HL-60/S4 treated with retinoic acid at 250 ng/mL for 4 days and 3 days (cell line): Measurements from ENCODE around the gene USP49.

Source experiments
- in situ Hi-C: fragments of 300-500 bp; cut with MboI; formaldehyde crosslinking; loops from 2 replicates; pipeline ENCODE4 v1.7.0; 2022; ENCODE audit warnings: low sequenced_read_pairs

USP49 gene

DNA sequence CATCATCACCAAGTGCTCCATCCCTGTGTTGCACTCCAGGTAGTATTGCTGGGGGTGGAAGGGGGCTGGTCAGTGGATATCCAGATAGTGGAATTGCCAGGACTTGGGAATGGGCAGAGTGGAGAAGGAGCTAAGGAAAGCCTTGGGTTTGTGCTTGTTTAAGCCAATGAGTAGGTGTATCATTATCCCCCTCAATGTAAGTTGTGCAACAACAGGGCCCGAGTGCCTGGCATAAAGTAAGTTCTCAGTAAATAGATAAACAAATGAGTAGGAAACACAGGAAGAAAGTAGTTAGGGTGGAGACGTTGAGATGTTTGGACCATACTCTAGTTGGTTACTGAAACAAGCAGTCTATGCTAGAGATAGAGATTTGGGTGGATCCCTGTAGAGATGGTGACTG is 36.6 kb upstream of the USP49 start:
- in situ Hi-C loops, result no loop called here

GRCh38 chr6:41929924-41930323 is 34.7 kb upstream of the USP49 start:
- in situ Hi-C loops, result loop anchor here (10.0 kb wide), 1 partner anchor 115 kb away; no protein-coding TSS in a partner anchor

DNA sequence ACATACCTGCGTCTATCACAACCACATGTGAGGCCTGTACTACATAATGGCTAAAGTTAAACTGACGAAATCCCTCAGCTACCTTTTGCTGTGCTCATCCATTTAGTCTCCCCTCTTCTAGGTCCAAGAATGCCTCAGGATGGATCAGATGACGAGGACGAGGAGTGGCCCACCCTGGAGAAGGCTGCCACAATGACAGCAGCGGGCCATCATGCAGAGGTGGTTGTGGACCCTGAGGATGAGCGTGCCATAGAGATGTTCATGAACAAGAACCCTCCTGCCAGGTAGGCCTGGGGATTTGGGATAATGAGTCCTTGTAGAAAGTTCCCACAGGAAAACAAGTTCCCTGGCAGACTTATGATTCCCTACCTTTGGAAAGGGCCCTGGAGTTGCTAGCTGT is 32.1 kb upstream of the USP49 start:
- in situ Hi-C loops, result loop anchor here (10.0 kb wide), 1 partner anchor 118 kb away; no protein-coding TSS in a partner anchor

- in situ Hi-C loops, result loop anchor here (10.0 kb wide), 1 partner anchor 123 kb away; no protein-coding TSS in a partner anchor
These were observed 27.0 kb upstream of the USP49 start for GRCh38 chr6:41922154-41922553.

DNA sequence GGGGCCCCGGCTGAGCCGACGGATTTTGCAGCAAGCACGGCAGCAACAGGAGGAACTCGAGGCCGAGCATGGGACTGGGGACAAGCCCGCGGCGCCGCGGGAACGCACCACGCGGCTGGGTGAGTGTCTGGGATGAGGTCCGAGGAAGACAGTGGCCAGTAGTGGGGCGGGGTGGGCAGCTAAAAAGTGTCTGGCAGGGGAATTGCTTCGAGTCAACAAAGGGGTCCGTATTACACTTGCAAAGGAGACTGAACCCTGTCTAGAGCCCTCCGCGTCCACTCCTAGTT is 26.5 kb upstream of the USP49 start:
- in situ Hi-C loops, result loop anchor here (10.0 kb wide), 1 partner anchor 123 kb away; no protein-coding TSS in a partner anchor

DNA sequence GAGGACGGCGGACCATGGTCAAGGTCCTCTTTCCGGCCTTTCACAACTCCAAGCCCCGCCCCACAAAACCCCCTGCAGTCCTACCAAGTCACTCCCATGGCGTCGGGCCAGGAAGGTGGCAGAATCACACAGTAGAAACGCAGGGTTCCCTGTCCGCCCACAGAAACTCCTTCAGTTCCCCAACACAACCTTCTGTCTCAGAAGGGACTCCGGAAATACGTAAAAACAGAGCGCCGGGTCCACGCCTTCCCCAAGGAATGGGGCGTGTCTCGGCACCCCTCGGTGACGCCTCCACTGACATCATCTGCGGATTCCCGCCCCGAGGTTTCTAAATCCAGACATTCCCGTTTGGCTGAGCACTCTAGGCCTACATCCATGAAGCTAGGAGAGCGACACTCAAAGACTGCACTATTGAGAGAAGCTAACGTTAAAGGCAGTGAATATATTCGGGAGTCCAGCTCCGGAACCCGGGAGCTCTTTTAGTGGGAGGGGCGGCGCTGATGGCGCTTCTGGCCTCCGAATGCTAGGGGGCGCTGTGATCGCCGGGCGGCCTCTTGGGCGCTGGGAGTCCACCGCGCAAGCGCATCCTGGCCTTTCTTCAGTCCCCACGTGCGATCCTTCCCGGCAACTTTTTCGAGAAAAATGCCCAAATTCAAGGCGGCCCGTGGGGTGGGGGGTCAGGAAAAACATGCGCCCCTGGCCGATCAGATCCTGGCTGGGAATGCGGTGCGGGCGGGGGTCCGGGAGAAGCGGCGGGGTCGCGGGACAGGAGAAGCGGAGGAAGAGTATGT is 25.9 kb upstream of the USP49 start, which contains the start of the genes BYSL and MED20:
Gene BYSL (plus strand): TSS at position 579 of the 791 bp plus-strand sequence. CDS start 64 bp downstream, at position 643.
Gene MED20 (minus strand): TSS at position 219 of the 791 bp plus-strand sequence. CDS start 121 bp downstream, at position 98.
- in situ Hi-C loops, result loop anchor here (10.0 kb wide), 1 partner anchor 124 kb away; no protein-coding TSS in a partner anchor

- in situ Hi-C loops, result no loop called here
These were observed 22.4 kb upstream of the USP49 start for GRCh38 chr6:41917528-41917927.

DNA sequence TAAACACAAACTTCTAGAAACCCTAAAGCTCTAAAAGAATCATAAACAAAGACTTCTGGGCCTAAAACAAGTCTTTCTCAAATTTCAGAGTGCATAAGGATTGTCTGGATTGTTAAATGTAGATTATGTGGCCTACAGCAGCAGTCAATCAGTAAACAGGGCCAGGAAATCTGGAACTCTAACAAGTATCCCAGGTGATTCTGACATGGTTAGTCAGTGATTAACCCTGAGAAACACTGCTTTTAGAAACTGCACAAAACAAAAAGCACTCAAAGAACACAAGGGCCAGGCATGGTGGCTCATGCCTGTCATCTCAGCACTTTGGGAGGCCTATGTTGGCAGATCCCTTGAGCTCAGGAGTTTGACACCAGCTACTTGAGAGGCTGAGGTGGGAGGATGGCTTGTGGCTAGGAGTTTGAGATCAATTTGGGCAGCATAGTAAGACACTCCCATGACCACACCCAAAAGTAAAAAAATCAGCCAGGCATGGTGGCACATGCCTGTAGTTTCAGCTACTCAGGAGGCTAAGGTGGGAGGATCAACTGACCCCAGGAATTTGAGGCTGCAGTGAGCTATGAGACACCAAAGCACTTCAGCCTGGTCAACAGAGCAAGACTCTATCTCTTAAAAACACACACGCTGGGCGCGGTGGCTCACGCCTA is 19.8 kb upstream of the USP49 start:
- in situ Hi-C loops, result no loop called here

- in situ Hi-C loops, result no loop called here
These were observed 19.2 kb upstream of the USP49 start for GRCh38 chr6:41914343-41914742.

DNA sequence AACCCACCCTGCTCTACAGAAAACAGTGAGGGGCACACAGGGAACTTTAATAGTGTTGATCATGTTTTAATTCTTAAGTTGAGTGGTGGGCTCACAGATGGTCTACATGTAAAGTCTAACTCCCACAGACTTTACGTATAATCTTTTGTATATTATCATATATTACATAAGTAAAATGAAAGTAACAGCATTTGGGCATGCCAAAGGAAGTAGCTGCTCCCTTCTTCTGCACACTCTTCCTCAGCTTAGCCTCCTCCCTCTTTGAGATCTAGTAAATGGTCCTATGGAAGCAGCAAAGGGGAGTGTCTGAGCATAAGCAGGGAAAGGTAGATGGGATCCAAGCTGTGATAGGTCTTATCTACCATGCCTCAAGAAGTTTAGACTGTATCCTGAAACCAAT is 14.6 kb upstream of the USP49 start:
- in situ Hi-C loops, result no loop called here

DNA sequence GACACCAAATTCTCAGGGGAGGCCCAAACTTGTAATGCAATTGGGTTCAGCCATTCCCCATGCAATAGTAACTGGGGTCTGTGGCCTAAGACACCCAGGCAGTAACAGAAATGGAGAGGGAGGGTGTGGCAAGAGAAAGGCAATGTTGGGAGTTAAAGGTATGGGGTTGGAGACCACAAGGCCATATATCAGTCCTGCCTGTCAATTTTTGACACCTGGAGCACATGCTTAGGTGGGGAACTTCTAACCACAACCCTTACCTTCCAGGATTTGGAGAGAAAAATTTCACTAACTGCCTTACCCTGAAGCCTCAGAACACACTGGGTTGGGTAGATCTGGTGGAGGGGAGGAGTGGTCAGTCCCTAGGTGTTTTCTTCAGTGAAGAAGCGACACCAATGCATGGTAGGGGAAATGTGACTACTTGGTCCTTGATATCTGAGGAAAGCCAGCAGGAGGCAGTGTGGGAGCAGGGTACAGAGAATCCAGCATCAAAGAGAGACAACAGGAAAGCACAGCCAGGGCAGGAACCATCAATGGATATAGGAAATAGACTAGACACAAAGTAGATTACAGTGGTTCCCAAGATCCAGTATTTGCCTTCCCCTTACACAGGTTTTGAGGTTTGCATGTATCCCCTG is 6.8 kb upstream of the USP49 start:
- in situ Hi-C loops, result no loop called here

- in situ Hi-C loops, result no loop called here
These were observed 5.7 kb upstream of the USP49 start for GRCh38 chr6:41900861-41901260.

- in situ Hi-C loops, result no loop called here
These were observed 1.1 kb upstream of the USP49 start for GRCh38 chr6:41896281-41896680.

DNA sequence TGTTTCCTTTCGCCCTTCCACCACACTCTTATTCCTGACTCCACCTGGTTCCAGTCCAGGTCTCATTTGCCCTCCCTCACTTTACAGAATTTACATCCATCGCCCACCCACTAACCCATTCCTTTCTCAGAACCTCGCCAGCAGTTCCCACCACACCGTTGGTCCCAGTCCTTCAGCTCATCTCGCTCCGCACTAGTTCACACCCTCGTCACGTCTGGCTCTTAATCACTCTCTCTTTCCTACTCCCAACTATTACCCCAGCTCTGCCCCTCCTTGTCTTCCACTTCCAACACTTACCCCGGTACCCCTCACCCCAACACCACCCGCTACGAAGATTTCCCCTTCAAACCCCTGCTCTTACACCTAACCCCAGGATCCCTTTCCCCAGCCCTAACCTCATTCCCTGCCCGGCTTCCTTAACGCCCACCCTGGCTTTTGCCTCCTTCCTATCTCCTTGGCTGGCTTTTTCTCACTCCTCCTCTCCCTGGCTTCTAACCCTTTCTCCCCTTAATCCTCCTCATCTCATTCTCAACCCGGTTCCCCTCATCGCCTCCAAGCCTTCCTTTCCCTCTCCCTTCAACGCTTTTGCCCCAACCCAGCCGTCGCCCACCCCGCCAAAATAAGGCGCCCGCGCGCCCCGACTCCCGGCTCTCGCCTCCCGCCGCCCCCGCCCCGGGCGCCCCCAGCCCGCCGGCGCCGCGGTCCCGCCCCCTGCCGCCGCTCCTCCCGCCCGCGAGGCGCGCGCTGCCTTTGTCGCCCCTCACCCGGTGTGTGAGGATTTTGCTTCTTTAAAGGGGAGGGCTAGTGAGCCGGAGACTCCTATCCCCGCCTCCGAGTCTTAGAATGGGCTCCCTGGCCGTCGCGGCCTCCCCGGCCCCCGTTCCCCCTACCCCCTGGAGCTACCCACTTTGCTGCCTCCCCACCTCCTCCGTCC is 542 bp downstream of the USP49 start:
- in situ Hi-C loops, result no loop called here

DNA sequence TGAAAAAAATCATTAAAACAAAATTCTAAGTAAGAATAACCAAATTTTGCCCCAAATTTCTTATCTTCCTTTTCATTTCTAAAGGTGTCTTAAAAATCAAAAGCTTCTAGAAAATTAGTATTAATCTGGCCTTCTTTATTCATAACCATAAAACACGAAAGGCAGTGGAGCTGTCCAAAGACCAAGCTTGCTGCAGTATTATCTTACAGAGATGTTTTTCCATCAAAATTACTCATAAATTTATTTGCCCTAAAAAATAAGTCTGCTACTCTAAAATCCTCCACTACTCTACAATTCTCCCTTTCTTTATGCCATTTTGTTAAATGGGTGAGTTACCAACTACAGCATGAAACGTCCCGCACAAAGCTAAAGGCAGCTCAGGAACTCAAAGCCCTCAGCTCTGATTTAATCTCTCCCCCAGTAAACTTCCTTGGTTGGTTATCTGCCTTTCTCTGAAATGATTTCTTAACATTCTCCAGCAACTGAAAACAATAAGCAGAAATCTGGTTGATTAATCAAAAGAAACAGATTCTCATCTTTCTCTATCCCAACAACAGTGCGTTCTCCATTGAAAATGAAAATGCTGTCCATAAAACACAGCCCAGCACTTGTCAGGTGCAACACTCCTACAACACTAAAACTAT is 2.1 kb downstream of the USP49 start:
- in situ Hi-C loops, result no loop called here

- in situ Hi-C loops, result no loop called here
These were observed 7.8 kb downstream of the USP49 start for GRCh38 chr6:41887331-41887751.

- in situ Hi-C loops, result no loop called here
These were observed 9.2 kb downstream of the USP49 start for GRCh38 chr6:41885930-41886329.

GRCh38 chr6:41884957-41885356 is 10.2 kb downstream of the USP49 start:
- in situ Hi-C loops, result no loop called here

DNA sequence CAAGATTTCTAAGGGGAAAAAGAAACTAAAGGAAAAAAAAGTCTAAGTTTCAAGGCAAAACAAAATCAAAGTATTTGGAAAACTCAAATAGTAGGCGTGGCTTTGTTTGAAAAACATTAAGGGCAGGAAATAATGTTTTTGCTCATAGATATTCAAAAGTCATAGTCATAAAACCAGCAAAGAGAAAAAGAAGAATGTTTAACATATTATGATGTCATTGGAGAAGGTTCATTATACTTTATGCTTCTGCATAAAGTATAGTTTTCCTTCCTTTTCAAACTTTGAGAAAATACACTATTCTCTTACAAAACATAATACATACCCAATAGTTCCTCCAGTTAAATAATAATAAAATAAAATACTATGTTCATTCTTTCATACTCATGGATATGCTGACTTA is 13.7 kb downstream of the USP49 start:
- in situ Hi-C loops, result no loop called here

DNA sequence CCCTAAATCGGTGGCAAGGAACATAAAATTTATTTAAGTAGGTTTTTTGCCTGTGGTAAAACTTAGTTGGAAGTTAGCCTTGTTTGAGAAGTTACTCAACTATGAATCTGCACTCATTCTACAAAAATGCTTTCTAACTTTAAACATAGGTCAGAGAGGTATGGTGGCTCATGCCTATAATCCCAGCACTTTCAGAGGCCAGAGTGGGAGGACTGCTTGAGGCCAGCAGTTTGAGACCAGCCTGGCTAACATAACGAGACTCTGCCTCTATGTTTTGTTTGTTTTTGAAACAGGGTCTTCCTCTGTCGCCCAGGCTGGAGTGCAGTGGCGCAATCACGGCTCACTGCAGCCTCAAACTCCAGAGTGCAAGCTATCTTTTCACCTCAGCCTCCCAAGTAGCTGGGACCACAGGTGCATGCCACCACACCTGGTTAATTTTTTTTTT is 16.2 kb downstream of the USP49 start:
- in situ Hi-C loops, result no loop called here
